HEK293 (cell line): ENCODE measurements around the gene BAIAP2.

Experiments used
- CTCF ChIA-PET: fragments of 350-600 bp; formaldehyde crosslinking; extraction: SDS; loops from one replicate; lab custom pipeline; 2021; ENCODE audit warnings: antibody characterized with exemption; lab: Yijun Ruan, JAX
- POLR2A ChIA-PET: fragments of 300-600 bp; formaldehyde crosslinking; extraction: SDS; loops from one replicate; lab custom pipeline; 2020; ENCODE audit warnings: antibody characterized with exemption, inconsistent platforms; lab: Yijun Ruan, JAX
- H3K27ac ChIP-seq: fragments of 200-500 bp; sonication (Bioruptor generic); 2 replicates; pipeline ENCODE4 v1.5.1; 2014; ENCODE audit warnings: low read depth, low read length, control low read depth, inconsistent platforms; ENCODE audit errors: extremely low read depth
- H3K36me3 ChIP-seq, 2 experiments: fragments of 200-500 bp in 1 of 2; sonication (Bioruptor generic) in 1 of 2; 1 replicate in 1 of 2; 2 replicates in 1 of 2; pipeline ENCODE4 v1.5.1; 2014 to 2017; ENCODE audit warnings: inconsistent platforms in 2 of 2, low read length in 2 of 2; ENCODE audit not compliant: control insufficient read depth in 2 of 2, insufficient read depth in 1 of 2
- H3K4me1 ChIP-seq: fragments of 200-500 bp; sonication (Bioruptor generic); 2 replicates; pipeline ENCODE4 v1.5.1; 2014; ENCODE audit warnings: mild to moderate bottlenecking, low read length, inconsistent platforms; ENCODE audit not compliant: control insufficient read depth, insufficient read depth
- H3K4me3 ChIP-seq: 2 replicates; pipeline ENCODE4 v1.5.1; 2011; ENCODE audit warnings: low read depth, mild to moderate bottlenecking, control low read depth, low read length, moderate library complexity
- H3K9me3 ChIP-seq: fragments of 200-500 bp; sonication (Bioruptor generic); 2 replicates; pipeline ENCODE4 v1.5.1; 2014; ENCODE audit warnings: low read depth, low read length, inconsistent platforms; ENCODE audit not compliant: control insufficient read depth, insufficient read depth
- BCL11B ChIP-seq: fragments of 450-650 bp; formaldehyde crosslinking; IDR thresholded peaks from 2 replicates; pipeline ENCODE4 v1.5.1; 2016; ENCODE audit warnings: low read depth, missing biosample characterization, missing genetic modification characterization
- IKZF3 ChIP-seq: fragments of 450-650 bp; IDR thresholded peaks from 2 replicates; pipeline ENCODE4 v1.5.0; 2018; ENCODE audit warnings: missing biosample characterization, mild to moderate bottlenecking, missing genetic modification characterization, moderate library complexity
- KLF9 ChIP-seq: fragments of 450-650 bp; formaldehyde crosslinking; IDR thresholded peaks from 2 replicates; pipeline ENCODE4 v1.5.1; 2016; ENCODE audit warnings: missing biosample characterization, missing genetic modification characterization, low read depth
- MZF1 ChIP-seq: fragments of 450-650 bp; formaldehyde crosslinking; IDR thresholded peaks from 2 replicates; pipeline ENCODE4 v1.5.1; 2017; ENCODE audit warnings: missing biosample characterization, missing genetic modification characterization, borderline replicate concordance
- WT1 ChIP-seq: fragments of 450-650 bp; formaldehyde crosslinking; IDR thresholded peaks from 2 replicates; pipeline ENCODE4 v1.5.1; 2016; ENCODE audit warnings: missing biosample characterization, missing genetic modification characterization
- ZFP41 ChIP-seq: fragments of 450-650 bp; formaldehyde crosslinking; IDR thresholded peaks from 2 replicates; pipeline ENCODE4 v1.5.1; 2016; ENCODE audit warnings: missing biosample characterization, missing genetic modification characterization, borderline replicate concordance
- ZNF10 ChIP-seq: fragments of 450-650 bp; formaldehyde crosslinking; IDR thresholded peaks from 2 replicates; pipeline ENCODE4 v1.5.1; 2017; ENCODE audit warnings: missing biosample characterization, missing genetic modification characterization
- ZNF140 ChIP-seq: fragments of 450-650 bp; formaldehyde crosslinking; IDR thresholded peaks from 2 replicates; pipeline ENCODE4 v1.5.1; 2016; ENCODE audit warnings: missing biosample characterization, missing genetic modification characterization
- ZNF2 ChIP-seq: fragments of 450-650 bp; formaldehyde crosslinking; IDR thresholded peaks from 2 replicates; pipeline ENCODE4 v1.5.1; 2016; ENCODE audit warnings: missing biosample characterization, missing genetic modification characterization
- ZNF354C ChIP-seq: fragments of 450-650 bp; formaldehyde crosslinking; IDR thresholded peaks from 2 replicates; pipeline ENCODE4 v1.5.1; 2016; ENCODE audit warnings: missing biosample characterization, missing genetic modification characterization, low read depth, borderline replicate concordance
- ZNF366 ChIP-seq: fragments of 450-650 bp; formaldehyde crosslinking; conservative IDR thresholded peaks from 2 replicates; pipeline ENCODE4 v1.5.1; 2016; ENCODE audit warnings: missing biosample characterization, missing genetic modification characterization
- ZNF416 ChIP-seq: fragments of 450-650 bp; formaldehyde crosslinking; IDR thresholded peaks from 2 replicates; pipeline ENCODE4 v1.5.1; 2016; ENCODE audit warnings: missing biosample characterization, missing genetic modification characterization
- ZNF530 ChIP-seq: fragments of 450-650 bp; formaldehyde crosslinking; IDR thresholded peaks from 2 replicates; pipeline ENCODE4 v1.5.1; 2016; ENCODE audit warnings: low read depth, missing biosample characterization, missing genetic modification characterization
- ZNF626 ChIP-seq: fragments of 450-650 bp; sonication (Bioruptor Pico); formaldehyde crosslinking; IDR thresholded peaks from 2 replicates; pipeline ENCODE4 v1.5.1; 2018; ENCODE audit warnings: missing biosample characterization, missing genetic modification characterization, inconsistent platforms
- ZNF660 ChIP-seq: fragments of 450-650 bp; IDR thresholded peaks from 2 replicates; pipeline ENCODE4 v1.5.1; 2018; ENCODE audit warnings: missing biosample characterization, mild to moderate bottlenecking, missing genetic modification characterization
- ZSCAN16 ChIP-seq: fragments of 450-650 bp; formaldehyde crosslinking; IDR thresholded peaks from 2 replicates; pipeline ENCODE4 v1.5.1; 2016; ENCODE audit warnings: missing biosample characterization, missing genetic modification characterization
- TF ChIP-seq, protein P1 (sequence below): fragments of 450-650 bp; formaldehyde crosslinking; IDR thresholded peaks from 2 replicates; pipeline ENCODE4 v1.5.0; 2017; ENCODE audit warnings: missing biosample characterization, missing genetic modification characterization, borderline replicate concordance
- TF ChIP-seq, protein P2 (sequence below): fragments of 450-650 bp; formaldehyde crosslinking; IDR thresholded peaks from 2 replicates; pipeline ENCODE4 v1.5.1; 2016; ENCODE audit warnings: missing biosample characterization, missing genetic modification characterization
- TF ChIP-seq, protein P3 (sequence below): fragments of 450-650 bp; formaldehyde crosslinking; IDR thresholded peaks from 2 replicates; pipeline ENCODE4 v1.5.1; 2016; ENCODE audit warnings: missing biosample characterization, missing genetic modification characterization

Gene BAIAP2

DNA sequence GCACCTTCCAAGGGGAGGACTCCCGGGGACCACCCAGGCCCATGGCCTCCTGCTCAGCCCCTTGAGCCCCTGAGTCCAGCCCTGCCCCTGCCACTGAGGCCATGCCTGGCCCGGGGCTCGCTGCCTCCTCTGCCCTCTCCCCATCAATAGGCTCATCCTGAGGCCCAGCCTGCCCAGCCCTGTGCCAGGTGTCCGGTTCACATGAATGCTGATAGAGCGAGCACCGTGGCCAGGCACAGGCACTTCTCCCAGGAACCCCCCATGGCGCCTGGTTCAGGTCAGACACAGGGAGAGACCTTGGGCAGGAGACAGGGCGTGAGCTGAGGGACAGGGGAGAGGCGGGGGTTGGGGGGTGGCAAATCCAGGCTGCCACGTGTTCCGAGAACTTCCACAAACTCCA is 127.5 kb downstream of the BAIAP2 start:
- TF ChIP-seq ZNF660 (tag by site-specific recombination) (no peak), ZSCAN16 (tag by site-specific recombination) (no peak), ZNF626 (tag by site-specific recombination) (no peak), ZNF354C (tag by site-specific recombination) (no peak), MZF1 (tag by site-specific recombination) (no peak), ZNF530 (tag by site-specific recombination) (no peak), ZNF10 (tag by site-specific recombination) (no peak), ZNF2 (no peak), WT1 (tag by site-specific recombination) (no peak), ZNF416 (tag by site-specific recombination) (no peak)
- TF ChIP-seq, protein P1, sequence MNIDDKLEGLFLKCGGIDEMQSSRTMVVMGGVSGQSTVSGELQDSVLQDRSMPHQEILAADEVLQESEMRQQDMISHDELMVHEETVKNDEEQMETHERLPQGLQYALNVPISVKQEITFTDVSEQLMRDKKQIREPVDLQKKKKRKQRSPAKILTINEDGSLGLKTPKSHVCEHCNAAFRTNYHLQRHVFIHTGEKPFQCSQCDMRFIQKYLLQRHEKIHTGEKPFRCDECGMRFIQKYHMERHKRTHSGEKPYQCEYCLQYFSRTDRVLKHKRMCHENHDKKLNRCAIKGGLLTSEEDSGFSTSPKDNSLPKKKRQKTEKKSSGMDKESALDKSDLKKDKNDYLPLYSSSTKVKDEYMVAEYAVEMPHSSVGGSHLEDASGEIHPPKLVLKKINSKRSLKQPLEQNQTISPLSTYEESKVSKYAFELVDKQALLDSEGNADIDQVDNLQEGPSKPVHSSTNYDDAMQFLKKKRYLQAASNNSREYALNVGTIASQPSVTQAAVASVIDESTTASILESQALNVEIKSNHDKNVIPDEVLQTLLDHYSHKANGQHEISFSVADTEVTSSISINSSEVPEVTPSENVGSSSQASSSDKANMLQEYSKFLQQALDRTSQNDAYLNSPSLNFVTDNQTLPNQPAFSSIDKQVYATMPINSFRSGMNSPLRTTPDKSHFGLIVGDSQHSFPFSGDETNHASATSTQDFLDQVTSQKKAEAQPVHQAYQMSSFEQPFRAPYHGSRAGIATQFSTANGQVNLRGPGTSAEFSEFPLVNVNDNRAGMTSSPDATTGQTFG = no peak
- Histone ChIP-seq H3K4me1 (peaks cover 2% of the 10 kb centered on the region; the same call in 1 of the 2 replicates), H3K27ac (no peak overlapping the region), H3K9me3 (no peaks in the 10 kb centered on the region), H3K4me3 (no peak overlapping the region), H3K36me3 (no peaks in the 10 kb centered on the region)
- POLR2A ChIA-PET = interaction anchor here (0.6 kb wide), 1 partner anchor 59 kb away, joined by 3 read pairs; no protein-coding TSS in a partner anchor
- CTCF ChIA-PET = no interaction called here

DNA sequence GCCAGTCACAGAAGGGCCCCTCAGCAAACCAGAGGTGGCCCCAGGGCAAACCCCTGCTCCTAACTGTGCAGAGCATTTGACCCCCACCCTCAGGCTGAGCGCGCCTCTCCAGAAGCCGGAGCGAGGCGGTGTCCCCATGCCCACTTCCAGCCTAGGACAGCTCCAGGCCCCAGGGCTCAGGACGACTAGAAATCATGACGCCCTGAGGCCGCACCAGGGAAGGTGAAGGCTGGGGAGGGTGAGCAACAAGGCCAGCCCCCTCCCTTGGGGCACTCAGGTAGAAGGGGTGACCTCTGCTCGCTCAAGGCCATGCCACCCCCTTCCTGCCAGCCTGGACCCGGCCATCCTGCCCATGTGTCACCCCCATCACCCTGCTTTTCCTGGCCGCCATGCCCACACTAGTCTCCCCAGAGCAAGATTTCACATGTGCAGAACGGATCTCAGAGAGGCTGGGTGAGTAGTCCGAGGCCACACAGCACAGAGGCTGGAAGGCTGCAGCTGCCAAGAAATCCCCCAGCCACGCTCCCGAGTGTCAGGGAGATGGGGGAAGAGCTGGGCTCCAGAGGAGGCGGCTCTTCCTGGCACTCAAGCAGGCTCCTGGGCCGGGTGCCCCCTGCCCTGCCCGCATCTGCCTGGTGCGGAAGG is 128.2 kb downstream of the BAIAP2 start:
- POLR2A ChIA-PET = no interaction called here
- no peaks in the 10 kb centered on the region for H3K9me3 ChIP-seq
- TF ChIP-seq MZF1 (tag by site-specific recombination) = no peak
- TF ChIP-seq ZNF626 (tag by site-specific recombination) = no peak
- no peak for TF ChIP-seq IKZF3 (tag by site-specific recombination)
- TF ChIP-seq KLF9 = no peak
- TF ChIP-seq ZNF366 (tag by site-specific recombination) = no peak
- TF ChIP-seq ZFP41 (tag by site-specific recombination) = no peak
- TF ChIP-seq, protein P2, sequence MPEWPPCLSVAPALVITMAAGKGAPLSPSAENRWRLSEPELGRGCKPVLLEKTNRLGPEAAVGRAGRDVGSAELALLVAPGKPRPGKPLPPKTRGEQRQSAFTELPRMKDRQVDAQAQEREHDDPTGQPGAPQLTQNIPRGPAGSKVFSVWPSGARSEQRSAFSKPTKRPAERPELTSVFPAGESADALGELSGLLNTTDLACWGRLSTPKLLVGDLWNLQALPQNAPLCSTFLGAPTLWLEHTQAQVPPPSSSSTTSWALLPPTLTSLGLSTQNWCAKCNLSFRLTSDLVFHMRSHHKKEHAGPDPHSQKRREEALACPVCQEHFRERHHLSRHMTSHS (tag by site-specific recombination) = no peak
- TF ChIP-seq BCL11B (tag by site-specific recombination) = no peak
- TF ChIP-seq WT1 (tag by site-specific recombination) = no peak
- TF ChIP-seq, protein P3, sequence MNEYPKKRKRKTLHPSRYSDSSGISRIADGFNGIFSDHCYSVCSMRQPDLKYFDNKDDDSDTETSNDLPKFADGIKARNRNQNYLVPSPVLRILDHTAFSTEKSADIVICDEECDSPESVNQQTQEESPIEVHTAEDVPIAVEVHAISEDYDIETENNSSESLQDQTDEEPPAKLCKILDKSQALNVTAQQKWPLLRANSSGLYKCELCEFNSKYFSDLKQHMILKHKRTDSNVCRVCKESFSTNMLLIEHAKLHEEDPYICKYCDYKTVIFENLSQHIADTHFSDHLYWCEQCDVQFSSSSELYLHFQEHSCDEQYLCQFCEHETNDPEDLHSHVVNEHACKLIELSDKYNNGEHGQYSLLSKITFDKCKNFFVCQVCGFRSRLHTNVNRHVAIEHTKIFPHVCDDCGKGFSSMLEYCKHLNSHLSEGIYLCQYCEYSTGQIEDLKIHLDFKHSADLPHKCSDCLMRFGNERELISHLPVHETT (tag by site-specific recombination) = no peak
- TF ChIP-seq ZNF140 (tag by site-specific recombination) = no peak
- no peak overlapping the region for H3K27ac ChIP-seq
- no peak overlapping the region for H3K4me3 ChIP-seq
- H3K36me3 ChIP-seq = no peaks in the 10 kb centered on the region
- CTCF ChIA-PET = no interaction called here
- peaks cover 2% of the 10 kb centered on the region; the same call in 1 of the 2 replicates for H3K4me1 ChIP-seq
